NCI-H2107 (cell line): Measurements from ENCODE around the gene PLSCR3.

Source experiments
- DNase-seq: peaks from one replicate; lab custom pipeline; 2025; lab: John Stamatoyannopoulos, UW

PLSCR3 gene

GRCh38 chr17:7347630-7348477 is 46.5 kb downstream of the PLSCR3 start:
- DNase-seq: no peak

- DNase-seq: no peak
These were observed 47.3 kb downstream of the PLSCR3 start for GRCh38 chr17:7346761-7347614.

GRCh38 chr17:7343250-7343649 is 51.1 kb downstream of the PLSCR3 start:
- no peak for DNase-seq

GRCh38 chr17:7341842-7342241 is 52.5 kb downstream of the PLSCR3 start:
- no peak for DNase-seq

GRCh38 chr17:7340179-7340578 is 54.1 kb downstream of the PLSCR3 start:
- no peak for DNase-seq
